ENCODE results near the gene PPP1R15A. TPM values are rescaled to one million over a fixed set of nuclear protein-coding genes. Genes with fewer than 3 reads are reported as not detected.
"Not testable (repeated sequence)": the region's sequence is repeated elsewhere in the genome, so short reads cannot be mapped to it uniquely, and the experiment has no call there.

Gene PPP1R15A
- total and polyA plus RNA-seq, 2 experiments from 2014 or later: 14.0 to 15.8 TPM

GRCh38 chr19:48906324-48906723 is 34.1 kb downstream of the PPP1R15A start (continued):
- no peak for TF ChIP-seq ETS1 (IDR thresholded peaks at IDR 0.05)

- Histone ChIP-seq H3K4me2 (no peak overlapping the region), H3K27ac (ENCODE audit: low read depth) (no peak overlapping the region), H3K9me2 (ENCODE audit: insufficient read depth) (no peaks in the 10 kb centered on the region), H3F3A (replicated peaks; ENCODE audit: low read depth) (0 out of 2 replicates have a peak, but pooled peaks cover 3% of the 10 kb centered on the region), H3K4me3 (no peak overlapping the region), H3K36me3 (ENCODE audit: insufficient read depth) (peaks cover 5% of the 10 kb centered on the region), H3K79me2 (replicated peaks; ENCODE audit: insufficient read depth) (peaks cover 5% of the 10 kb centered on the region), H3K27me3 (ENCODE audit: insufficient read depth) (no peaks in the 10 kb centered on the region), H2AFZ (no peak overlapping the region), H3K4me1 (ENCODE audit: insufficient read depth) (no peaks in the 10 kb centered on the region), H4K20me1 (replicated peaks; ENCODE audit: insufficient read depth) (no peaks in the 10 kb centered on the region; the same call in 1 of the 2 replicates)
- Mint-ChIP-seq H3K27ac (no peak overlapping the region), H3K4me3 (no peak overlapping the region), H3K9me3 (no peaks in the 10 kb centered on the region), H3K27me3 (ENCODE audit: insufficient read depth, low read depth, poor library complexity) (peaks cover 6% of the 10 kb centered on the region), H3K4me1 (no peaks in the 10 kb centered on the region), H3K36me3 (ENCODE audit: low read depth) (peaks cover 69% of the 10 kb centered on the region)
- no peak for TF ChIP-seq CREB1 (CRISPR knock-in tag; IDR thresholded peaks at IDR 0.05; ENCODE audit: low read depth)
- ATAC-seq (no peak), DNase-seq (ENCODE audit: low spot score) (no peak)
Measured at GRCh38 chr19:48907671-48908070, 35.5 kb downstream of the PPP1R15A start.

GRCh38 chr19:48909424-48910077 is 37.3 kb downstream of the PPP1R15A start:
- peaks cover 11% of the 10 kb centered on the region for H3K36me3 ChIP-seq (ENCODE audit: insufficient read depth)
- not testable (repeated sequence) for H3F3A ChIP-seq (replicated peaks; ENCODE audit: low read depth); DNase-seq (ENCODE audit: low spot score); H3K27me3 ChIP-seq (ENCODE audit: insufficient read depth); ATAC-seq; H3K4me1 ChIP-seq (ENCODE audit: insufficient read depth); H3K27ac ChIP-seq (ENCODE audit: low read depth); H3K4me3 Mint-ChIP-seq; H3K27ac Mint-ChIP-seq; H3K4me1 Mint-ChIP-seq; H3K79me2 ChIP-seq (replicated peaks; ENCODE audit: insufficient read depth); H2AFZ ChIP-seq; H3K27me3 Mint-ChIP-seq (ENCODE audit: insufficient read depth, low read depth, poor library complexity); H3K9me3 Mint-ChIP-seq; H3K4me2 ChIP-seq; H3K9me2 ChIP-seq (ENCODE audit: insufficient read depth); H4K20me1 ChIP-seq (replicated peaks; ENCODE audit: insufficient read depth); H3K4me3 ChIP-seq
- H3K36me3 Mint-ChIP-seq (ENCODE audit: low read depth): peaks cover 78% of the 10 kb centered on the region

- no peak overlapping the region for H3K4me3 ChIP-seq
- no peaks in the 10 kb centered on the region; the same call in 1 of the 2 replicates for H4K20me1 ChIP-seq (replicated peaks; ENCODE audit: insufficient read depth)
- H3K4me1 ChIP-seq (ENCODE audit: insufficient read depth): no peaks in the 10 kb centered on the region
- no peak overlapping the region for H3K4me3 Mint-ChIP-seq
- 0 out of 2 replicates have a peak, but pooled peaks cover 3% of the 10 kb centered on the region for H3F3A ChIP-seq (replicated peaks; ENCODE audit: low read depth)
- DNase-seq (ENCODE audit: low spot score): no peak
- H2AFZ ChIP-seq: no peak overlapping the region
- H3K27me3 Mint-ChIP-seq (ENCODE audit: insufficient read depth, low read depth, poor library complexity): peaks cover 5% of the 10 kb centered on the region
- H3K79me2 ChIP-seq (replicated peaks; ENCODE audit: insufficient read depth): no peaks in the 10 kb centered on the region
- no peaks in the 10 kb centered on the region for H3K9me2 ChIP-seq (ENCODE audit: insufficient read depth)
- no peaks in the 10 kb centered on the region for H3K27me3 ChIP-seq (ENCODE audit: insufficient read depth)
- no peak overlapping the region for H3K27ac Mint-ChIP-seq
- no peaks in the 10 kb centered on the region for H3K4me1 Mint-ChIP-seq
- H3K9me3 Mint-ChIP-seq: no peaks in the 10 kb centered on the region
- H3K27ac ChIP-seq (ENCODE audit: low read depth): no peak overlapping the region
- H3K36me3 Mint-ChIP-seq (ENCODE audit: low read depth): peaks cover 69% of the 10 kb centered on the region
- H3K4me2 ChIP-seq: no peak overlapping the region
- H3K36me3 ChIP-seq (ENCODE audit: insufficient read depth): peaks cover 17% of the 10 kb centered on the region
- no peak for ATAC-seq
- TF ChIP-seq ZNF114 (CRISPR knock-in tag; IDR thresholded peaks at IDR 0.05): no peak
- TF ChIP-seq POLR2AphosphoS5 (IDR thresholded peaks at IDR 0.05; ENCODE audit: low read depth): no peak
- TF ChIP-seq ETS1 (IDR thresholded peaks at IDR 0.05): no peak
- no peak for TF ChIP-seq NANOG (IDR thresholded peaks at IDR 0.05; ENCODE audit: borderline replicate concordance)
- TF ChIP-seq JUNB (IDR thresholded peaks at IDR 0.05; ENCODE audit: unreplicated experiment): no peak
- no peak for TF ChIP-seq ZNF331 (CRISPR knock-in tag; IDR thresholded peaks at IDR 0.05; ENCODE audit: low read depth)
- no peak for TF ChIP-seq STAT1 (IDR thresholded peaks at IDR 0.05; ENCODE audit: unreplicated experiment)
- no peak for TF ChIP-seq EZH2 (IDR thresholded peaks at IDR 0.05; ENCODE audit: low read depth, unreplicated experiment)
- no peak for TF ChIP-seq EZH2phosphoT487 (IDR thresholded peaks at IDR 0.05; ENCODE audit: unreplicated experiment)
- no peak for TF ChIP-seq CREB1 (CRISPR knock-in tag; IDR thresholded peaks at IDR 0.05; ENCODE audit: low read depth)
- no peak for TF ChIP-seq CTCF (conservative IDR thresholded peaks at IDR 0.05; ENCODE audit: low read depth in 2 of 2)
Measured at GRCh38 chr19:48910803-48911202, 38.6 kb downstream of the PPP1R15A start.
